ENCODE data around the gene IZUMO4.
A peak's percentile ranks its signal among the peaks of the same experiment; 100 is the strongest.

Gene IZUMO4

GRCh38 chr19:2055931-2056836 is 40.5 kb upstream of the IZUMO4 start:
- DNase-seq (ENCODE audit: low read depth): no peak
- peak; percentile 17 for TF ChIP-seq CTCF (conservative IDR thresholded peaks at IDR 0.05; ENCODE audit: low read depth, low read length)
- no peak overlapping the region for H3K4me3 ChIP-seq (ENCODE audit: low read length)

- H3K4me3 ChIP-seq (ENCODE audit: low read length): no peak overlapping the region
- no peak for DNase-seq (ENCODE audit: low read depth)
- no peak for TF ChIP-seq CTCF (conservative IDR thresholded peaks at IDR 0.05; ENCODE audit: low read depth, low read length)
Observed at GRCh38 chr19:2056837-2057192, 39.9 kb upstream of the IZUMO4 start.

GRCh38 chr19:2057484-2058469 is 38.9 kb upstream of the IZUMO4 start:
- H3K4me3 ChIP-seq (ENCODE audit: low read length): no peak overlapping the region
- TF ChIP-seq CTCF (conservative IDR thresholded peaks at IDR 0.05; ENCODE audit: low read depth, low read length): no peak
- DNase-seq (ENCODE audit: low read depth): no peak

- DNase-seq (ENCODE audit: low read depth): no peak
- no peak overlapping the region for H3K4me3 ChIP-seq (ENCODE audit: low read length)
Observed at GRCh38 chr19:2058570-2059421, 37.9 kb upstream of the IZUMO4 start.

GRCh38 chr19:2059422-2060201 is 37.1 kb upstream of the IZUMO4 start:
- no peak for TF ChIP-seq CTCF (conservative IDR thresholded peaks at IDR 0.05; ENCODE audit: low read depth, low read length)
- DNase-seq (ENCODE audit: low read depth): no peak
- no peak overlapping the region for H3K4me3 ChIP-seq (ENCODE audit: low read length)

More at GRCh38 chr19:2058570-2059421, 37.9 kb upstream of the IZUMO4 start:
- no peak for TF ChIP-seq CTCF (conservative IDR thresholded peaks at IDR 0.05; ENCODE audit: low read depth, low read length)

Data from retinal pigment epithelial cell (primary cell).